GM12891 (cell line): ENCODE measurements around the gene PIGU.

ENCODE experiments used
- POLR2A ChIP-seq: IDR thresholded peaks from 2 replicates; pipeline ENCODE4 v1.6.1; 2011; ENCODE audit warnings: low read depth, low read length, control low read depth
- POLR2AphosphoS5 ChIP-seq: IDR thresholded peaks from 2 replicates; pipeline ENCODE4 v1.6.1; 2011; ENCODE audit warnings: low read depth, low read length, control low read depth
- POU2F2 ChIP-seq: IDR thresholded peaks from 2 replicates; pipeline ENCODE4 v1.6.1; 2011; ENCODE audit warnings: low read depth, mild to moderate bottlenecking, control low read depth, low read length, moderate library complexity
- SPI1 ChIP-seq: IDR thresholded peaks from 2 replicates; pipeline ENCODE4 v1.6.1; 2011; ENCODE audit warnings: low read depth, low read length, control low read depth
- TAF1 ChIP-seq: IDR thresholded peaks from 2 replicates; pipeline ENCODE4 v1.6.1; 2011; ENCODE audit warnings: low read depth, low read length, control low read depth

DNA sequence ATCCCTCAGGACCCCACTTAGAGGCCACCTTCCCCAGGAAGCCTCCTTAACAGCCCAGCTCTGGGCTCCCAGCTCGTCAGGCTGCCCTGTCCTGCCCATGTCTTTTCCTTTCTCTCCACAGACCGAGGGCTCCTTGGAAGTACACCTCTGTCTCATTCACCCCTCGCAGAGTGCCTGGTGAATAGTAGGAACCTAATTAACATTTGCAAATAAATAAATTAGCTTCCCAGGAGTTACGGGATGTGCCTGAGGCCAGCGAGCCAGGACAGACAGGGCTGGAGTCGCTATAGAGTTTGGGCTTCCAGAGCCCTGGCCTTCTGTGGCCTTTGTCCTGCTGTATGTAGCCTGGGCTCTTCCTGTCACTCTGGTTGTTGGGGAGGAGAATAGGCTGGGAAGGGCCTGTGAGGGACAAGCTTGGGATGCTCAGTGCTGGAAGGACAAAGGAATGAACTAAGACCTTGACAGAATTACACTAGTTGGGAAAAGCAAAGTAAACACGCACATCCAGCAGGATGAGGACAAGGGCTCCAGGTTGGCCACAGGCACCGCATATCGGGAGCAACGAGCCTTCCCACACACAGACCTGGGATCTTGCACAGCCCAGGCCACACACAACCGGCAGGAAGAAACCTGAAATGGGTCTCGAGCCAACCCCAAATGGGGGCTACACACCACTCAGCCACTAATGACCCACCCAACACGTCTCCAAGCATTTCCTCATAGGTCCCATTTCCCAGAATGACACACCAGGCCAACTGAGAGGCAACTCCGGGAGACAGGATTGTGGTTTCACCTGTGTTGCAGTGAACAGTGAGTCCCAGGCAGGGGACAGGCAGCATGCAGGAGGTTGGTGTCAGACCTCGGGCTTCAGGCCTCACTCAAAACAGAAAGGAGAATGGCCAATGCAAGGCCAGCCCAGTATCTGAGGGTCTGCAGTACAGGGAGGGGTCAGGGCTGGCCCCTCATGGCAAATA is 108.7 kb downstream of the PIGU start:
- TF ChIP-seq POLR2AphosphoS5 = no peak
- TF ChIP-seq TAF1 = no peak
- TF ChIP-seq POLR2A = no peak
- TF ChIP-seq SPI1 = no peak
- TF ChIP-seq POU2F2 = no peak
